ENCODE results near the gene SPIRE1. TPM values are rescaled to one million over a fixed set of nuclear protein-coding genes. Genes with fewer than 3 reads are reported as not detected.

The SPIRE1 gene
- total and polyA plus RNA-seq, 3 experiments from 2014 or later = 2.2 to 9.9 (median 8.1) TPM

- no peaks in the 10 kb centered on the region for H3K9me3 ChIP-seq (ENCODE audit: low read length)
- H3K27me3 Mint-ChIP-seq = peaks cover 26 to 29% of the 10 kb centered on the region in 2 donors
Observed at GRCh38 chr18:12403601-12404506, 254.1 kb downstream of the SPIRE1 start.

GRCh38 chr18:12401881-12402280 is 256.0 kb downstream of the SPIRE1 start:
- H3K27ac ChIP-seq (ENCODE audit: low read depth, low read length) = no peak overlapping the region
- no peak overlapping the region for H3K4me3 ChIP-seq (ENCODE audit: low read length)
- H3K4me3 Mint-ChIP-seq = peak overlapping the region in 1 of 7 donors; percentile 73
- H3K9me3 ChIP-seq (ENCODE audit: low read length) = no peaks in the 10 kb centered on the region
- peaks cover 11% of the 10 kb centered on the region for H3K4me1 ChIP-seq (ENCODE audit: insufficient read depth, low read length)
- H3K27me3 Mint-ChIP-seq = peaks cover 30 to 47% of the 10 kb centered on the region in 2 donors
- H3K27me3 ChIP-seq (ENCODE audit: insufficient read depth, low read length, poor library complexity, severe bottlenecking) = no peaks in the 10 kb centered on the region
- no peak for DNase-seq
- POLR2A ChIA-PET = no interaction called here
- no peaks in the 10 kb centered on the region for H3K36me3 Mint-ChIP-seq
- peaks cover 5 to 14% (median 11%) of the 10 kb centered on the region in 3 donors for H3K4me1 Mint-ChIP-seq
- CTCF ChIA-PET = interaction anchor here (1.4 to 7.9 kb wide), 2 partner anchors 10 to 532 kb away, joined by 3 to 63 read pairs; no protein-coding TSS in a partner anchor
- no peak overlapping the region for H3K27ac Mint-ChIP-seq
- H3K9me3 Mint-ChIP-seq = no peaks in the 10 kb centered on the region
- no peaks in the 10 kb centered on the region for H3K36me3 ChIP-seq (ENCODE audit: insufficient read depth, low read length)

More at GRCh38 chr18:12403601-12404506, 254.1 kb downstream of the SPIRE1 start:
- ChIA-PET CTCF (interaction anchor here (7.9 kb wide), 1 partner anchor 12 kb away, joined by 63 read pairs; no protein-coding TSS in a partner anchor), POLR2A (no interaction called here)
- Histone ChIP-seq H3K36me3 (ENCODE audit: insufficient read depth, low read length) (no peaks in the 10 kb centered on the region), H3K4me3 (ENCODE audit: low read length) (no peak overlapping the region), H3K27ac (ENCODE audit: low read depth, low read length) (no peak overlapping the region), H3K4me1 (ENCODE audit: insufficient read depth, low read length) (peaks cover 14% of the 10 kb centered on the region), H3K27me3 (ENCODE audit: insufficient read depth, low read length, poor library complexity, severe bottlenecking) (no peaks in the 10 kb centered on the region)
- Mint-ChIP-seq H3K9me3 (no peaks in the 10 kb centered on the region), H3K36me3 (no peaks in the 10 kb centered on the region), H3K27ac (no peak overlapping the region), H3K4me3 (no peak overlapping the region), H3K4me1 (peaks cover 14 to 28% (median 25%) of the 10 kb centered on the region in 3 donors)
- DNase-seq = no peak

- peaks cover 33 to 53% of the 10 kb centered on the region in 2 donors for H3K27me3 Mint-ChIP-seq
- no peak overlapping the region for H3K27ac Mint-ChIP-seq
- no peak for DNase-seq
- POLR2A ChIA-PET = no interaction called here
- Histone ChIP-seq H3K27ac (ENCODE audit: low read depth, low read length) (no peak overlapping the region), H3K9me3 (ENCODE audit: low read length) (no peaks in the 10 kb centered on the region), H3K4me1 (ENCODE audit: insufficient read depth, low read length) (no peaks in the 10 kb centered on the region), H3K36me3 (ENCODE audit: insufficient read depth, low read length) (no peaks in the 10 kb centered on the region), H3K4me3 (ENCODE audit: low read length) (no peak overlapping the region), H3K27me3 (ENCODE audit: insufficient read depth, low read length, poor library complexity, severe bottlenecking) (peaks cover 7% of the 10 kb centered on the region)
- CTCF ChIA-PET = no interaction called here
- no peak overlapping the region for H3K4me3 Mint-ChIP-seq
- H3K4me1 Mint-ChIP-seq = no peaks in the 10 kb centered on the region
- H3K36me3 Mint-ChIP-seq = no peaks in the 10 kb centered on the region
- no peaks in the 10 kb centered on the region for H3K9me3 Mint-ChIP-seq
Observed at GRCh38 chr18:12399231-12399630, 258.7 kb downstream of the SPIRE1 start.

GRCh38 chr18:12398625-12399024 is 259.3 kb downstream of the SPIRE1 start:
- Mint-ChIP-seq H3K4me3 (no peak overlapping the region), H3K36me3 (no peaks in the 10 kb centered on the region), H3K4me1 (no peaks in the 10 kb centered on the region), H3K9me3 (no peaks in the 10 kb centered on the region), H3K27me3 (peaks cover 28 to 50% of the 10 kb centered on the region in 2 donors), H3K27ac (peak overlapping the region in 1 of 8 donors; percentile 54)
- H3K27ac ChIP-seq (ENCODE audit: low read depth, low read length) = no peak overlapping the region
- H3K36me3 ChIP-seq (ENCODE audit: insufficient read depth, low read length) = no peaks in the 10 kb centered on the region
- CTCF ChIA-PET = no interaction called here
- H3K27me3 ChIP-seq (ENCODE audit: insufficient read depth, low read length, poor library complexity, severe bottlenecking) = peaks cover 7% of the 10 kb centered on the region
- no peak for DNase-seq
- POLR2A ChIA-PET = no interaction called here
- H3K4me1 ChIP-seq (ENCODE audit: insufficient read depth, low read length) = no peaks in the 10 kb centered on the region
- H3K9me3 ChIP-seq (ENCODE audit: low read length) = no peaks in the 10 kb centered on the region
- H3K4me3 ChIP-seq (ENCODE audit: low read length) = no peak overlapping the region

GRCh38 chr18:12397793-12398192 is 260.1 kb downstream of the SPIRE1 start:
- Histone ChIP-seq H3K4me1 (ENCODE audit: insufficient read depth, low read length) (no peaks in the 10 kb centered on the region), H3K27ac (ENCODE audit: low read depth, low read length) (no peak overlapping the region), H3K9me3 (ENCODE audit: low read length) (no peaks in the 10 kb centered on the region), H3K4me3 (ENCODE audit: low read length) (no peak overlapping the region), H3K36me3 (ENCODE audit: insufficient read depth, low read length) (no peaks in the 10 kb centered on the region), H3K27me3 (ENCODE audit: insufficient read depth, low read length, poor library complexity, severe bottlenecking) (peaks cover 7% of the 10 kb centered on the region)
- Mint-ChIP-seq H3K27ac (no peak overlapping the region), H3K9me3 (no peaks in the 10 kb centered on the region), H3K4me3 (no peak overlapping the region), H3K27me3 (peaks cover 26 to 50% of the 10 kb centered on the region in 2 donors), H3K36me3 (no peaks in the 10 kb centered on the region), H3K4me1 (no peaks in the 10 kb centered on the region)
- ChIA-PET POLR2A (no interaction called here), CTCF (no interaction called here)
- no peak for DNase-seq

- H3K4me3 ChIP-seq (ENCODE audit: low read length) = no peak overlapping the region
- H3K4me1 ChIP-seq (ENCODE audit: insufficient read depth, low read length) = no peaks in the 10 kb centered on the region
- no peak for DNase-seq
- Mint-ChIP-seq H3K4me1 (no peaks in the 10 kb centered on the region), H3K36me3 (no peaks in the 10 kb centered on the region), H3K4me3 (no peak overlapping the region), H3K27ac (no peak overlapping the region), H3K9me3 (no peaks in the 10 kb centered on the region), H3K27me3 (peaks cover 21 to 47% of the 10 kb centered on the region in 2 donors)
- no peaks in the 10 kb centered on the region for H3K36me3 ChIP-seq (ENCODE audit: insufficient read depth, low read length)
- POLR2A ChIA-PET = no interaction called here
- no peaks in the 10 kb centered on the region for H3K9me3 ChIP-seq (ENCODE audit: low read length)
- H3K27me3 ChIP-seq (ENCODE audit: insufficient read depth, low read length, poor library complexity, severe bottlenecking) = peaks cover 7% of the 10 kb centered on the region
- no peak overlapping the region for H3K27ac ChIP-seq (ENCODE audit: low read depth, low read length)
- CTCF ChIA-PET = no interaction called here
Observed at GRCh38 chr18:12397254-12397653, 260.7 kb downstream of the SPIRE1 start.

Other genes with a start within 250 kb of the SPIRE1 start
- 10 to 100 TPM; 11.3 to 15.5 TPM for gene CEP76, start 44.6 kb upstream of the SPIRE1 start, total RNA-seq
- gene CEP76, start 44.6 kb upstream of the SPIRE1 start, polyA plus RNA-seq = 6.4 TPM
- gene PSMG2, start 44.9 kb upstream of the SPIRE1 start, total RNA-seq = 100 to 1,000 TPM; 107 to 116 TPM
- 125 TPM for gene PSMG2, start 44.9 kb upstream of the SPIRE1 start, polyA plus RNA-seq
- gene PTPN2, start 226.1 kb upstream of the SPIRE1 start, total RNA-seq = 10 to 100 TPM; 52.6 to 60.3 TPM
- gene PTPN2, start 226.1 kb upstream of the SPIRE1 start, polyA plus RNA-seq = 91.9 TPM